Measurements from ENCODE around the gene SEC14L5. TPM values are rescaled to one million over a fixed set of nuclear protein-coding genes. Genes with fewer than 3 reads are reported as not detected.

SEC14L5 gene
- total RNA-seq, 6 experiments from 2014 or later, result not detected

DNA sequence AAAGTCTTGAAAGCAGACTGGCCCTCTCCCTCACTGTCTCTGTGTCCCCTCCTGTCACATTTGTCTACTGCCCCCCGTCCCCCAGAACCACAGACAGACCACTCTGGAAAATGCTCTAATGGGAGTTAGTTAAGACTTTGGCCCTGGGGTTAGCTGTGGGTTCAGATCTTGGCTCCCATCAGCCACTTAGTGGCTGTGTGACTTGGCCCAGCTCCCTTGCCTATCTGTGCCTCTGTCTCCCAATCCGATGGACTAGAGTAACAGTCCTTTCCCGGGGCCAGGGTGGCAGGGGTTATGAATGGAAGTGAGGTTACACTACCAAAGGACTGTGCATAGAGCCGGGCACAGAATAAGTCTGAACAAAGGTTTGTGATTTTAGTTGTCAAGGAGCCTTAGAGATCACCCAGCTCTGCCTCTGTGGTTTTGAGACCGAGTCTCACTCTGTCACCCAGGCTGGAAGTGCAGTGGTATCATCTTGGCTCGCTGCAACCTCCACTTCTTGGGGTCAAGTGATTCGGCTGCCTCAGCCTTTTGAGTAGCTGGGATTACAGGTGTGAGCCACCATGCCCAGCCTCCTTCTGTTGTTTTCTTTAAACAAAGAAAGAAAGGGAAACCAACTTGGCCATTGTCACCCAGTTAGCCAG, 44.9 kb upstream of the SEC14L5 start:
- H3K27me3 Mint-ChIP-seq (ENCODE audit: insufficient read depth), result peaks cover 5% of the 10 kb centered on the region
- no peaks in the 10 kb centered on the region for H3K36me3 Mint-ChIP-seq (ENCODE audit: low read depth)
- H3K4me3 Mint-ChIP-seq, result no peak overlapping the region
- no peak for DNase-seq
- TF ChIP-seq, protein P1, sequence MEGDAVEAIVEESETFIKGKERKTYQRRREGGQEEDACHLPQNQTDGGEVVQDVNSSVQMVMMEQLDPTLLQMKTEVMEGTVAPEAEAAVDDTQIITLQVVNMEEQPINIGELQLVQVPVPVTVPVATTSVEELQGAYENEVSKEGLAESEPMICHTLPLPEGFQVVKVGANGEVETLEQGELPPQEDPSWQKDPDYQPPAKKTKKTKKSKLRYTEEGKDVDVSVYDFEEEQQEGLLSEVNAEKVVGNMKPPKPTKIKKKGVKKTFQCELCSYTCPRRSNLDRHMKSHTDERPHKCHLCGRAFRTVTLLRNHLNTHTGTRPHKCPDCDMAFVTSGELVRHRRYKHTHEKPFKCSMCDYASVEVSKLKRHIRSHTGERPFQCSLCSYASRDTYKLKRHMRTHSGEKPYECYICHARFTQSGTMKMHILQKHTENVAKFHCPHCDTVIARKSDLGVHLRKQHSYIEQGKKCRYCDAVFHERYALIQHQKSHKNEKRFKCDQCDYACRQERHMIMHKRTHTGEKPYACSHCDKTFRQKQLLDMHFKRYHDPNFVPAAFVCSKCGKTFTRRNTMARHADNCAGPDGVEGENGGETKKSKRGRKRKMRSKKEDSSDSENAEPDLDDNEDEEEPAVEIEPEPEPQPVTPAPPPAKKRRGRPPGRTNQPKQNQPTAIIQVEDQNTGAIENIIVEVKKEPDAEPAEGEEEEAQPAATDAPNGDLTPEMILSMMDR (IDR thresholded peaks at IDR 0.05), result no peak
- H3K27ac Mint-ChIP-seq, result no peak overlapping the region
- no peaks in the 10 kb centered on the region for H3K9me3 Mint-ChIP-seq
- peaks cover 26% of the 10 kb centered on the region for H3K4me1 Mint-ChIP-seq (ENCODE audit: low read depth)

DNA sequence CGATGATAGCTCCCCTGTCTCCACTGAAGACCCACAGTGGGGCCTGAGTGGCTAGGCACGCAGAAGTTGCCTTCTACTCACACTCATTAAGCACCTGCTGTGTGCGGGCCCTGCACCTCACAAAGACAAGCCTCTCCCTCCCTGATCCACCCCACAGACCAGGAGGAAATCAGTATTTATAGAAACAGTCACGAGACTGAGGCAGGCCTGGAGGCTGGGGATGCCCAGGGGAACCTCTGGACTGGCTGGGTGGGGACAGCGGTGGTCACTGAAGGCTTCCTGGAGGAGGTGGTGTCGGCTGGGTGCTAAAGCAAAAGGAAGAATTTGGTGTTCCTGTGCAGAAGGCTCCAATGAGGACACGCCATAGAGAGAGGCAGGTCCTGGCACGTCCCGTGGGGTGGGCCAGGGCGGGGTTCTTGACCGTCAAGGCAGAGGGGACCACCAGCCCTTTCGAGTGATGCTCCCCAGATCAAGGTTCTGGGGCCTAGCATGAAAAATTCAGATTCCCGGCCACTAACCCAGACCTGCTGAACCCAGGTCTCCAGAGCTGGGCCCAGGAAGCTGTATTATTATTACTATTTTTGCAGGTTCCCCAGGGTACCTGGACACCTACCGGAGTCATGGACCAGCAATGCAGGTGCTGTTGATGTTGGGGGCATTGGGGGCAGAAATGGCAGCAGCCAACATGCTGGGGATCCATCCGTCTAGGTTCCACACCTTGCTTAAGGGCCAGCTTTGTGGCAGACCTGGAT, 44.2 kb upstream of the SEC14L5 start:
- TF ChIP-seq, protein P1 (IDR thresholded peaks at IDR 0.05), result no peak
- Mint-ChIP-seq H3K27ac (no peak overlapping the region), H3K36me3 (ENCODE audit: low read depth) (no peaks in the 10 kb centered on the region), H3K4me3 (no peak overlapping the region), H3K9me3 (no peaks in the 10 kb centered on the region), H3K4me1 (ENCODE audit: low read depth) (peaks cover 26% of the 10 kb centered on the region), H3K27me3 (ENCODE audit: insufficient read depth) (peaks cover 5% of the 10 kb centered on the region)
- DNase-seq, result no peak

DNA sequence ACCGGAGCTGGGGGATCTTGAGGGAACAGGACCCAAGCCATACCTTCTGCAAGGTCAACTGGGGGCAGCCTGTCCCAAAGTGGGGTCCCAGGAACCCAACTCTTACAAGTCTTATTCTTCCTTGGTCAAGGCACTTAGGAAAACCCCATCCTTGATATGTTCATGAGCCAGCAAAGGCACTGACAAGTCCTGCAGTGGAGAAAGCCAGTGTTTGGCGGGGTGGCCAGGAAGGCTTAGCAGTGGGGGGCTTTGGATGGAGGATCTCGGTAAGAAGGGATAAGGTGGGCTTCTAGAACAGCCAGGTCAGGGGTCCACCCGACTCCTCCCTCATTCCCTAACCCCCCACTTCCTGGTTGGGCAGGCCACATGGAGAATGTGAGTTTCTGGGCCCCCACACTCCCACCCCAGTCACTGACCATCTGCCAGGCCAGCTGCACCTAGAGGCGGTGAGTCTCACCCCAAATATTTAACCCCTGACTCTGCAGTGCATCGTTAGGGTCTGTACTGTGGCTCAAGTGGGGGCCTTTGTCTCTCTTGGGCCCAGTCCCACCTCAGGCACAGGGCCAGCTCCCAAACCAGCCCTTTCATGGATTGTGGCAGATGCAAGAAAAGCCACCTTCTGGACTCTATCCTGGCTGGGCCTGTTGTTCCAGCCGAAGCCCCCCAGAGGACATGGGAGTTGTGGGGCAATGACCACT, 43.5 kb upstream of the SEC14L5 start:
- Mint-ChIP-seq H3K27ac (no peak overlapping the region), H3K9me3 (no peaks in the 10 kb centered on the region), H3K36me3 (ENCODE audit: low read depth) (no peaks in the 10 kb centered on the region), H3K27me3 (ENCODE audit: insufficient read depth) (peaks cover 5% of the 10 kb centered on the region), H3K4me1 (ENCODE audit: low read depth) (peaks cover 26% of the 10 kb centered on the region), H3K4me3 (no peak overlapping the region)
- TF ChIP-seq, protein P1 (IDR thresholded peaks at IDR 0.05), result no peak
- DNase-seq, result no peak

DNA sequence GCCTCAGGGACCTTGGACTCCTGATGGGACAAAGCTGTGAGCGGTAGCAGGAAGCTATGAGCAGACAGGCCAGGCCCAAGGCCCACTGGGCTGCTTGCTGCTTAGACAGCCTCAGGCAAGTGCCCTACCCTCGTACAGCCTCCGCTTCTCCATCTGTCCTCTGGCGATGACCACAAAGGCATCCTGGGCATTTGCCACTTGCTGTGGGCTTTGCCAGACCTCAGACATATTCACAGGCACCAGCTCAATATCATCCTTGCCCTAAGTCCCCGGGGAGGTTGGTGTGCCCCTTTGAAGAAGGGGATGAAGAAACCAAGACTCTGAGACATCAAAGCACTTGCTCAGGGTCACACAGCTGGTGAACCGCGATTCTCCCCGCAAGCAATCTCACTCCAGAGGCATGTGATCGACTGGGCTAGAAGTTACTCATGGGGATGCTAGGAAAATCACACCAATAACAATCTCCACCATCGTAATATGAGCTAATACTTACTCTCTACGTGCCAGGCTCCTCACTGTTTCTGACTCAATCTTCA, 42.8 kb upstream of the SEC14L5 start:
- DNase-seq, result peak; percentile 80
- Mint-ChIP-seq H3K27me3 (ENCODE audit: insufficient read depth) (peaks cover 5% of the 10 kb centered on the region), H3K36me3 (ENCODE audit: low read depth) (no peaks in the 10 kb centered on the region), H3K4me1 (ENCODE audit: low read depth) (peaks cover 26% of the 10 kb centered on the region), H3K9me3 (no peaks in the 10 kb centered on the region), H3K27ac (peak overlapping the region; percentile 77; the same call in 1 of the 2 replicates), H3K4me3 (no peak overlapping the region)
- TF ChIP-seq, protein P1 (IDR thresholded peaks at IDR 0.05), result no peak

DNA sequence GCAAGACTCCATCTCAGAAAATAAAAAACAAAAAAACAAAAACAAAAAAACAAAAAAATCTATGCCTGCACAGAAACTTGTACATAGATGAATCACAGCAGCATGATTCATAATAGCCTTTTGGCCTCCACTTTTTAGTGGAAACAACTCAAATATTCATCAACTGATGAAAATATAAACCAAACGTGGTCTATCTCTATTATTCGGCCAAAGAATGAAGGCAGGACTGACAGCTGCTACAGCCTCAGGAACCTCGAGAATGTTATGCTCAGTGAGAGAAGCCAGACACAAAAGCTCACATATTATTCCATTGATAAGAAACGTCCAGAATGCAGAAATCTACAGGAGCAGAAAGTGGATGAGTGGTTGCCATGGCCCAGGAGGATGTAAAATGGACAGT, 41.0 kb upstream of the SEC14L5 start:
- H3K27ac Mint-ChIP-seq, result peak overlapping the region; percentile 65
- TF ChIP-seq, protein P1 (IDR thresholded peaks at IDR 0.05), result no peak

More for the DNA sequence above, 41.0 kb upstream of the SEC14L5 start:
- Mint-ChIP-seq H3K9me3 (no peaks in the 10 kb centered on the region), H3K4me3 (no peak overlapping the region; the same call in 1 of the 2 replicates), H3K4me1 (ENCODE audit: low read depth) (peaks cover 21% of the 10 kb centered on the region), H3K27me3 (ENCODE audit: insufficient read depth) (no peaks in the 10 kb centered on the region; the same call in 1 of the 2 replicates), H3K36me3 (ENCODE audit: low read depth) (no peaks in the 10 kb centered on the region)
- DNase-seq, result peak; percentile 40

Measured in HFFc6 (cell line).